ENCODE results near the gene ZNF362.

GRCh38 chr1:33323663-33324477 lies 67.6 kb downstream of the ZNF362 start:
- TF ChIP-seq CTCF (IDR thresholded peaks at IDR 0.05 in 2 of 3, conservative IDR thresholded peaks at IDR 0.05 in 1 of 3; ENCODE audit: borderline replicate concordance in 1 of 3, insufficient read depth in 1 of 3, low read depth in 2 of 3, low read length in 2 of 3) (no peak), ZFX (IDR thresholded peaks at IDR 0.05) (no peak), YY1 (IDR thresholded peaks at IDR 0.05; ENCODE audit: extremely low read depth, insufficient replicate concordance, low read depth, low read length) (no peak), REST (IDR thresholded peaks at IDR 0.05; ENCODE audit: low read depth) (no peak), EZH2phosphoT487 (IDR thresholded peaks at IDR 0.05; ENCODE audit: borderline replicate concordance) (no peak), MAX (IDR thresholded peaks at IDR 0.05) (no peak), EGR1 (IDR thresholded peaks at IDR 0.05; ENCODE audit: low read depth) (no peak), POLR2A (IDR thresholded peaks at IDR 0.05; ENCODE audit: borderline replicate concordance, extremely low read depth, insufficient read depth, insufficient read length) (no peak), EZH2 (IDR thresholded peaks at IDR 0.05) (no peak), POLR2AphosphoS5 (IDR thresholded peaks at IDR 0.05; ENCODE audit: low read depth, low read length) (no peak), RAD21 (IDR thresholded peaks at IDR 0.05; ENCODE audit: low read depth) (no peak), ATF3 (IDR thresholded peaks at IDR 0.05) (no peak)

Data from HCT116 (cell line).